Measurements from ENCODE around the gene CRELD1. TPM values are rescaled to one million over a fixed set of nuclear protein-coding genes. Genes with fewer than 3 reads are reported as not detected.
"Not testable (repeated sequence)": the region's sequence is repeated elsewhere in the genome, so short reads cannot be mapped to it uniquely, and the experiment has no call there.

CRELD1 gene
- polyA plus RNA-seq, 4 donors = 16.2 to 53.7 (median 32.1) TPM

DNA sequence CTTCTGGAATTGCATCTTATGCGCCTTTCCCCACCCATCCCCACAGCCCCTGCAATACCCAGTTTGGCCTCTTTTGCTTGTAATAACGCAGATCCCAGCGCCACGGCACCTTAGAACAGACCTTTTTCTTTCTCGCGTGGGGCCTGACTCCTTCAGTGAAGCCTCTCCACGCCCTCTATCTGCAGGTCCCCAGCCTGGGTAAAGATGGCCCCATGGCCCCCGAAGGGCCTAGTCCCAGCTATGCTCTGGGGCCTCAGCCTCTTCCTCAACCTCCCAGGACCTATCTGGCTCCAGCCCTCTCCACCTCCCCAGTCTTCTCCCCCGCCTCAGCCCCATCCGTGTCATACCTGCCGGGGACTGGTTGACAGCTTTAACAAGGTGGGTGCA, 594 bp downstream of the CRELD1 start:
- no peaks in the 10 kb centered on the region for H3K9me3 ChIP-seq (ENCODE audit: control insufficient read depth in 2 of 2, insufficient read depth in 1 of 2, low read depth in 1 of 2, low read length in 1 of 2)
- H3K4me1 ChIP-seq (ENCODE audit: control insufficient read depth in 3 of 3, insufficient read depth in 2 of 3, low read depth in 1 of 3, low read length in 2 of 3) = peaks cover 3 to 17% (median 5%) of the 10 kb centered on the region in 3 donors
- H3K4me3 ChIP-seq (ENCODE audit: low read depth in 1 of 3, low read length in 3 of 3) = peak overlapping the region; percentile 67 to 77 (median 71)
- no peaks in the 10 kb centered on the region for H3K27me3 ChIP-seq (ENCODE audit: control insufficient read depth in 3 of 3, insufficient read depth in 3 of 3, low read length in 3 of 3)
- peak overlapping the region; percentile 85 to 98 (median 92) for H3K27ac ChIP-seq (ENCODE audit: low read depth in 1 of 3, low read length in 2 of 3)
- FAIRE-seq (no peak), DNase-seq (no peak)
- H3K36me3 ChIP-seq (ENCODE audit: control insufficient read depth in 3 of 3, insufficient read depth in 2 of 3, low read depth in 1 of 3, low read length in 3 of 3) = peaks cover 0 to 39% (median 6%) of the 10 kb centered on the region in 3 donors
- 7 to 16% (median 8%) methylated on average over 11 of the region's 11 CpGs for WGBS, 3 donors

DNA sequence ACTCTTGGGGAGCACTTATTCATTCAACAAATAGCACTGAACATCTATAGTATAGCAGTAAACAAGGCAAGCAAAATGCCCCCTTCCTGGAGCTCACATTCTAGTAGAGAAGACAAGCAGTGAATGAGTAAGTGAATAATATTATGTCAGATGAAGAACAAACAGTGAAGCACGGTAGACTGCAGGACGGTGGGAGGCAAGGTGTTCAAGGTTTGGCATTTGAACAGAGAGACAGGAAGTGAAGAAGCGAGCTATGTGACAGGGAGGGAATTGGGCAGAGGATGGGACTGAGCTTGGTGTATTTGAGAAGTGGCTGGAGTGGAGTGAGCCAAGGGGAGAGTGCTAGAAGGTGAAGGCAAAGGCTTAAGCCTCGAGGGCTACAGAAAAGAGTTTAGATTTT, 1.4 kb downstream of the CRELD1 start:
- FAIRE-seq = no peak
- Histone ChIP-seq H3K36me3 (ENCODE audit: control insufficient read depth in 3 of 3, insufficient read depth in 2 of 3, low read depth in 1 of 3, low read length in 3 of 3) (peaks cover 0 to 34% (median 6%) of the 10 kb centered on the region in 3 donors), H3K4me3 (ENCODE audit: low read depth in 1 of 3, low read length in 3 of 3) (peak overlapping the region in 1 of 3 donors; percentile 67), H3K27ac (ENCODE audit: low read depth in 1 of 3, low read length in 2 of 3) (no peak overlapping the region), H3K9me3 (ENCODE audit: control insufficient read depth in 2 of 2, insufficient read depth in 1 of 2, low read depth in 1 of 2, low read length in 1 of 2) (no peaks in the 10 kb centered on the region), H3K27me3 (ENCODE audit: control insufficient read depth in 3 of 3, insufficient read depth in 3 of 3, low read length in 3 of 3) (no peaks in the 10 kb centered on the region), H3K4me1 (ENCODE audit: control insufficient read depth in 3 of 3, insufficient read depth in 2 of 3, low read depth in 1 of 3, low read length in 2 of 3) (peaks cover 3 to 17% (median 5%) of the 10 kb centered on the region in 3 donors)
- no peak for DNase-seq
- WGBS, 3 donors = 33 to 50% (median 37%) methylated on average over 4 of the region's 4 CpGs

DNA sequence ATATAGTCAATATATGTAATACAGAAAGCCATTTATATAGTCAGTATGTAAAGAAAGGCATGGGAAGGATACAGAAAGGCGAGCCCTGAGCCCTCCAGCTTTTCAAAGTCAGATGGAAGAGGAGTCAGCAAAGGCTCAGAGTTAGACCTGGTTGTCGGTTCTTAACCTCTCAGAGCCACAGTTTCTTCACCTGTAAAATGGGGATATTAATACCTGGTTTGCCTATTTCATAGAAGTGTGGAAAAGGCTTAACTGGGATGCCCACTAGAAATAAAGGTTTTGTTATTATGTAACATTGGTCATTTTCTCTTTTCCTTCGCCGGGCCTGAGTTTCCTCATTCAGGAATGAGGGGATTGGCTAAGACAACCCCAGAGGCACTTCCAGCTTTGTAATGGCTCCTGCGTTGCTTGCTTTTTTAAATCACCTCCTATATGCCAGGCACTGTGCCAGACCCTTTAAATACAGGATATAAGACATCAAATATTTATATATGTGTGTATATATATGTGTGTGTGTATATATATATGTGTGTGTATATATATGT, 2.4 kb downstream of the CRELD1 start:
- Histone ChIP-seq H3K9me3 (ENCODE audit: control insufficient read depth in 2 of 2, insufficient read depth in 1 of 2, low read depth in 1 of 2, low read length in 1 of 2) (no peaks in the 10 kb centered on the region), H3K36me3 (ENCODE audit: control insufficient read depth in 3 of 3, insufficient read depth in 2 of 3, low read depth in 1 of 3, low read length in 3 of 3) (peaks cover 3 to 30% (median 8%) of the 10 kb centered on the region in 3 donors), H3K27ac (ENCODE audit: low read depth in 1 of 3, low read length in 2 of 3) (no peak overlapping the region), H3K4me3 (ENCODE audit: low read depth in 1 of 3, low read length in 3 of 3) (no peak overlapping the region), H3K4me1 (ENCODE audit: control insufficient read depth in 3 of 3, insufficient read depth in 2 of 3, low read depth in 1 of 3, low read length in 2 of 3) (peaks cover 3 to 17% (median 5%) of the 10 kb centered on the region in 3 donors), H3K27me3 (ENCODE audit: control insufficient read depth in 3 of 3, insufficient read depth in 3 of 3, low read length in 3 of 3) (no peaks in the 10 kb centered on the region)
- FAIRE-seq (no peak), DNase-seq (no peak)
- 91 to 97% (median 96%) methylated on average over 5 of the region's 5 CpGs for WGBS, 3 donors

DNA sequence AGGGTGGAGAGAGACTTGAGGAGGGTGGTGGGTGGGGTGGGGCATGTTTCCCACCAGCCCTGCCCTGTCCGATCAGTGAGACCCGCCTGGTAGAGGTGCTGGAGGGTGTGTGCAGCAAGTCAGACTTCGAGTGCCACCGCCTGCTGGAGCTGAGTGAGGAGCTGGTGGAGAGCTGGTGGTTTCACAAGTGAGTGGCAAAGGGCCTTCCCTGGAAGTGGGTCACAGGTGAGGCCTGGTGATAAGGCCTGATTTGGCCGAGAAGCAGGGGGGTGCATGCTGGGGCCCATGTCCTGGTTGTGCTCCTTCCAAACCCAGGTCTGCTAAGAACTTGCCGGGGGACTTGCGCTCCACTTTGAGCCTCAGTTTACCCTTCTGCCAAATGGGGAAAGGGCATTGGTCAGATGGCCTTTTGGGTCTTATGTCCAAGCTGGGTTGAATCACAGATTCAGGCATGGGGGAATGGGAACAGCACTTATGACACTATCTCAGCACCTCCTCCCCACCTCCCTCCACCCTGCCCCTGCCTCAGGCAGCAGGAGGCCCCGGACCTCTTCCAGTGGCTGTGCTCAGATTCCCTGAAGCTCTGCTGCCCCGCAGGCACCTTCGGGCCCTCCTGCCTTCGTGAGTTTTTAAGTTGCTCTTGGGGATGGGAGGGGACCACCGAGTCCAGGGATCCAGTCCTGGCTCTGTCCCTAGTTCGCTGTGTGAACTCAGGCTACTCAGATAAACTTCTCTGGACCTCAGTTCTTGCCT, 4.0 kb downstream of the CRELD1 start:
- WGBS, 3 donors = 94% methylated on average over 13 of the region's 13 CpGs
- Histone ChIP-seq H3K4me3 (ENCODE audit: low read depth in 1 of 3, low read length in 3 of 3) (no peak overlapping the region), H3K27me3 (ENCODE audit: control insufficient read depth in 3 of 3, insufficient read depth in 3 of 3, low read length in 3 of 3) (no peaks in the 10 kb centered on the region), H3K36me3 (ENCODE audit: control insufficient read depth in 3 of 3, insufficient read depth in 2 of 3, low read depth in 1 of 3, low read length in 3 of 3) (peaks cover 3 to 35% (median 8%) of the 10 kb centered on the region in 3 donors), H3K4me1 (ENCODE audit: control insufficient read depth in 3 of 3, insufficient read depth in 2 of 3, low read depth in 1 of 3, low read length in 2 of 3) (peaks cover 3 to 12% (median 5%) of the 10 kb centered on the region in 3 donors), H3K27ac (ENCODE audit: low read depth in 1 of 3, low read length in 2 of 3) (no peak overlapping the region), H3K9me3 (ENCODE audit: control insufficient read depth in 2 of 2, insufficient read depth in 1 of 2, low read depth in 1 of 2, low read length in 1 of 2) (no peaks in the 10 kb centered on the region)
- DNase-seq = no peak
- FAIRE-seq = no peak

DNA sequence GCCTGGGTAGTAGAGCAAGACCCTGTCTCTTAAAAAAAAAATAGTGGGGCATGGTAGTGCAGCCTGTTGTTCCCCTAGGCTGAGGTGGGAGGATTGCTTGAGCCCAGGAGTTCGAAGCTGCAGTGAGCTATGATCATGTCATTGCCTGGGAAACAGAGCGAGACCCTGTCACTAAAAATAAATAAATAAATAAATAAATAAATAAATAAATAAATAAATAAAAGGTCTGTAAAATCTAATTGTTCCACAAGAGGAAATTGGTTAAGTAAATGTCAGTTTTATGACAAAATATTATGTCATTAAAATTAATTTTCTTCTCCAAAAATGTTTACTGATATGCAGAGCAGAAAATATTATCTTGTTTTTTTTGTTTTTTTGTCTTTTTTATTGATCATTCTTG, 5.3 kb downstream of the CRELD1 start:
- no peak overlapping the region for H3K4me3 ChIP-seq (ENCODE audit: low read depth in 1 of 3, low read length in 3 of 3)
- 95 to 98% (median 98%) methylated on average over 2 of the region's 2 CpGs for WGBS, 3 donors
- H3K9me3 ChIP-seq (ENCODE audit: control insufficient read depth in 2 of 2, insufficient read depth in 1 of 2, low read depth in 1 of 2, low read length in 1 of 2) = no peaks in the 10 kb centered on the region
- H3K4me1 ChIP-seq (ENCODE audit: control insufficient read depth in 3 of 3, insufficient read depth in 2 of 3, low read depth in 1 of 3, low read length in 2 of 3) = peaks cover 3 to 11% (median 5%) of the 10 kb centered on the region in 3 donors
- no peak for DNase-seq
- FAIRE-seq = no peak
- no peak overlapping the region for H3K27ac ChIP-seq (ENCODE audit: low read depth in 1 of 3, low read length in 2 of 3)
- H3K27me3 ChIP-seq (ENCODE audit: control insufficient read depth in 3 of 3, insufficient read depth in 3 of 3, low read length in 3 of 3) = no peaks in the 10 kb centered on the region
- H3K36me3 ChIP-seq (ENCODE audit: control insufficient read depth in 3 of 3, insufficient read depth in 2 of 3, low read depth in 1 of 3, low read length in 3 of 3) = peaks cover 3 to 48% (median 8%) of the 10 kb centered on the region in 3 donors

DNA sequence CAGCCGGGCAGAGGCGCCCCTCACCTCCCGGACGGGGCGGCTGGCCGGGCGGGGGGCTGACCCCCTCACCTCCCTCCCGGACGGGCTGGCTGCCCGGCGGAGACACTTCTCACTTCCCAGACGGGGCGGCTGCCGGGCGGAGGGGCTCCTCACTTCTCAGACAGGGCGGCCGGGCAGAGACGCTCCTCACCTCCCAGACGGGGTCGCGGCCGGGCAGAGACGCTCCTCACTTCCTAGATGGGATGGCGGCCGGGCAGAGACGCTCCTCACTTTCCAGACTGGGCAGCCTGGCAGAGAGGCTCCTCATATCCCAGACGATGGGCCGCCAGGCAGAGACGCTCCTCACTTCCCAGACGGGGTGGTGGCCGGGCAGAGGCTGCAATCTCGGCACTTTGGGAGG, 6.3 kb downstream of the CRELD1 start:
- WGBS, 3 donors = 89 to 100% (median 96%) methylated on average over 6 to 32 of the region's 32 CpGs
- not testable (repeated sequence) for H3K9me3 ChIP-seq (ENCODE audit: control insufficient read depth in 2 of 2, insufficient read depth in 1 of 2, low read depth in 1 of 2, low read length in 1 of 2); H3K4me1 ChIP-seq (ENCODE audit: control insufficient read depth in 3 of 3, insufficient read depth in 2 of 3, low read depth in 1 of 3, low read length in 2 of 3); H3K27ac ChIP-seq (ENCODE audit: low read depth in 1 of 3, low read length in 2 of 3); H3K27me3 ChIP-seq (ENCODE audit: control insufficient read depth in 3 of 3, insufficient read depth in 3 of 3, low read length in 3 of 3); H3K4me3 ChIP-seq (ENCODE audit: low read depth in 1 of 3, low read length in 3 of 3); FAIRE-seq; DNase-seq
- H3K36me3 ChIP-seq (ENCODE audit: control insufficient read depth in 3 of 3, insufficient read depth in 2 of 3, low read depth in 1 of 3, low read length in 3 of 3) = peaks cover 3 to 56% (median 13%) of the 10 kb centered on the region in 3 donors

DNA sequence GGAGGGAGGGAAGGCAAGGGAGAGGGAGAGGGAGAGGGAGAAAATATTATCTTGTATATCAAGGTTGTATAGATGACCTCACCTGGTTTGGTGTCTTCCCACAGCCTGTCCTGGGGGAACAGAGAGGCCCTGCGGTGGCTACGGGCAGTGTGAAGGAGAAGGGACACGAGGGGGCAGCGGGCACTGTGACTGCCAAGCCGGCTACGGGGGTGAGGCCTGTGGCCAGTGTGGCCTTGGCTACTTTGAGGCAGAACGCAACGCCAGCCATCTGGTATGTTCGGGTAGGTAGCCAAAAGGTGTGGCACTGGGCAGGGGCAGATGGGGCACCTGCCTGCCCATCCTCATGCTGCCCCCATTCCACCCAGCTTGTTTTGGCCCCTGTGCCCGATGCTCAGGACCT, 7.1 kb downstream of the CRELD1 start:
- WGBS, 3 donors = 96 to 98% (median 98%) methylated on average over 10 of the region's 10 CpGs
- no peak for FAIRE-seq

DNA sequence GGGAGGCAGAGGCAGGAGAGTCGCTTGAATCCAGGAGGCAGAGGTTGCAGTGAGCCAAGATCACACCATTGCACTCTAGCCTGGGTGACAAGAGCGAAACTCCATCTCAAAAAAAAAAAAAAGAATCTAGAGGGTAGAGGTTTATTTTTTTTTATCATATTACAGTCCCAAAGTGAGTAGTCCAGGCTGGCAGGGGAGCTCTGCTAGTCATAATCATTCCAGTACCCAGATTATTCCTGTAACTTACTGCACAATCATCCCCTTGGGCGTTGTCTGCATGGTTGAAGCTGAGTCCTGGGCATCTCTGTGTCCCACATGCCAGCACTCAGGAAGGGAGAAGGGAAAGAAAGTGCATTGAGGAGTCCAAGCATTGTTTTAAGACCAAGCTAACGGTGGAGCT, 8.5 kb downstream of the CRELD1 start:
- Histone ChIP-seq H3K36me3 (ENCODE audit: control insufficient read depth in 3 of 3, insufficient read depth in 2 of 3, low read depth in 1 of 3, low read length in 3 of 3) (peaks cover 3 to 49% (median 13%) of the 10 kb centered on the region in 3 donors), H3K27ac (ENCODE audit: low read depth in 1 of 3, low read length in 2 of 3) (no peak overlapping the region), H3K9me3 (ENCODE audit: control insufficient read depth in 2 of 2, insufficient read depth in 1 of 2, low read depth in 1 of 2, low read length in 1 of 2) (no peaks in the 10 kb centered on the region), H3K4me1 (ENCODE audit: control insufficient read depth in 3 of 3, insufficient read depth in 2 of 3, low read depth in 1 of 3, low read length in 2 of 3) (peaks cover 0 to 5% (median 0%) of the 10 kb centered on the region in 3 donors), H3K4me3 (ENCODE audit: low read depth in 1 of 3, low read length in 3 of 3) (no peak overlapping the region), H3K27me3 (ENCODE audit: control insufficient read depth in 3 of 3, insufficient read depth in 3 of 3, low read length in 3 of 3) (no peaks in the 10 kb centered on the region)
- 86 to 90% (median 87%) methylated on average over 4 of the region's 4 CpGs for WGBS, 3 donors
- no peak for FAIRE-seq
- no peak for DNase-seq

More for the DNA sequence above, 7.1 kb downstream of the CRELD1 start:
- H3K9me3 ChIP-seq (ENCODE audit: control insufficient read depth in 2 of 2, insufficient read depth in 1 of 2, low read depth in 1 of 2, low read length in 1 of 2) = no peaks in the 10 kb centered on the region
- H3K27ac ChIP-seq (ENCODE audit: low read depth in 1 of 3, low read length in 2 of 3) = no peak overlapping the region
- no peaks in the 10 kb centered on the region for H3K4me1 ChIP-seq (ENCODE audit: control insufficient read depth in 3 of 3, insufficient read depth in 2 of 3, low read depth in 1 of 3, low read length in 2 of 3)
- H3K27me3 ChIP-seq (ENCODE audit: control insufficient read depth in 3 of 3, insufficient read depth in 3 of 3, low read length in 3 of 3) = no peaks in the 10 kb centered on the region
- no peak for DNase-seq
- peaks cover 3 to 52% (median 13%) of the 10 kb centered on the region in 3 donors for H3K36me3 ChIP-seq (ENCODE audit: control insufficient read depth in 3 of 3, insufficient read depth in 2 of 3, low read depth in 1 of 3, low read length in 3 of 3)
- H3K4me3 ChIP-seq (ENCODE audit: low read depth in 1 of 3, low read length in 3 of 3) = no peak overlapping the region
